ENCODE results near the gene ACTN1.

The ACTN1 gene

DNA sequence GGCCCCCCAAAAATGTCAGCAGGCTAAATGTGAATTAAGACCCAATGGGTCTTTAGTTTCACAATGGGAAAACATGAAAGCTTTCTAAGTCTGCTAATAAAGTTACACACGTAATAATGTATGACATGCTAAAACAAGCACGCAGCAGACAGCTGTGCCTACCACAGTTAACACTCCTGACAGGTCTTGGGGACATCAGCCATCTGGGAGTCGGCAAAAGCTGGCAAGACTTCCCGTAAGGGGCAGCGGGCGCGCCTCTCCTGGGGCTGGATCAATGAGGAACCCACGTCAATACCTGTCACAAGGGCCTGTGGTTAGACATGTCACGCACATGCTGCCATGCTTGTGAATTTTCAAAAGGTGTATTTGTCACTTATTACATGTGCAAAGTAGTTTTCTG is 45.0 kb downstream of the ACTN1 start:
- TF ChIP-seq GATA2 (IDR thresholded peaks at IDR 0.05; ENCODE audit: low read depth, low read length) (no peak), GATA3 (IDR thresholded peaks at IDR 0.05; ENCODE audit: low read depth, low read length) (no peak)

DNA sequence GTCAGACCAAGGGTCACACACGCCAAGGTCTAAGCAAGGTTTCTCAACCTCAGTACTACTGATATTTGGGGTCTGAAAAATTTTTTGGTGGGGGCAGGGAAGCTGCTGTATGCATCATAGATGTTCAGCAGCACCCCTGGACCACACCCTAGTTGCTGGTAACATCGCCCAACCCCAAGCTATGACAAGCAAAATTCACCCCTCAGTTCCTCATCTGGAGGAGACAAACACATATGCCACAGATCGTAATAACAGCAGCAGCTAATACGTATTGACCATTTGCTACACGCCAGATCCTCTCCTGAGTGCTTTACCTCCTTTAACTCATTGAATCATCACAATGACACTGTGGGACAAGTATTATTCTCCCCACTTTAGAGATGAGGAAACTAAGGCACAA is 46.4 kb downstream of the ACTN1 start:
- no peak for TF ChIP-seq GATA3 (IDR thresholded peaks at IDR 0.05; ENCODE audit: low read depth, low read length)
- no peak for TF ChIP-seq GATA2 (IDR thresholded peaks at IDR 0.05; ENCODE audit: low read depth, low read length)

DNA sequence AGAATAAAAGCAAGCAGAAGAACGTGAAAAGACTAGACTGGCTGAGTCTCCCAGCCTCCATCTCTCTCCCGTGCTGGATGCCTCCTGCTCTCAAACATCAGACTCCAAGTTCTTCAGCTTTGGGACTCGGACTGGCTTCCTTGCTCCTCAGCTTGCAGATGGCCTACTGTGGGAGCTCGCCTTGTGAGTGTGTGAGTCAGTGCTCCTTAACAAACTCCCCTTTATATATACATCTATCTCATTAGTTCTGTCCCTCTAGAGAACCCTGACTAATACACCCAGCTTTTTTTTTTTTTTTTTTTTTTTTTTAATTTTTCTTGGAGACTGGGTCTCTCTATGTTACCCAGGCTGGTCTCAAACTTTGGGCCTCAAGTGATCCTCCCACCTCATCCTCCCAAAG is 46.9 kb downstream of the ACTN1 start:
- TF ChIP-seq GATA2 (IDR thresholded peaks at IDR 0.05; ENCODE audit: low read depth, low read length): no peak
- no peak for TF ChIP-seq GATA3 (IDR thresholded peaks at IDR 0.05; ENCODE audit: low read depth, low read length)

DNA sequence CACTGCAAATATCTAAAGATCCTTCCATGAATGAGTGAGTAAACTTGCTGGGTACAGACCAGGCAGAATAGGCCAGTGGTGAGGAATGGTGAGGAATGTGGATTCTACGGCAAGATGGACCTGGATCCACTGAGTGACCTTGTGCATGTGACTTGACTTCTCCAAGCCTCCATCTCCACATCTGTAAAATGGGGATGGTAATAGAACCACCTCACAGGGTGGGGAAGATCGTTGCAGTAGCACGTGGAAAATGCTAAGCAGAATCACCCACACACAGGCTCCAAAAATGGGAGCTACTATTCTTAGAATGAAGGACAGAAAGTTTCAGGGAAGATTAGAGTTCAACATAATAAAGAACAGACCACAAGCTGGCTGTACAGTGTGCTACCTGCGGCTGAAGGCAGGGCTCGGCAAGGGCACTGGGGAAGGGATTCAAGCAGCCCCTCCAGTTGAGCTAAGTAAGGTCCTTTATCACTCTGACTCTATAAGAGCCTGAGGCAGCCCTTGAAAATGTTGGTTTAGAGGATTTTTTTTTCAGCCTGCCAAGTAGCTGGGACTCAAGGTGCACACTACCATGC is 47.5 kb downstream of the ACTN1 start:
- TF ChIP-seq GATA3 (IDR thresholded peaks at IDR 0.05; ENCODE audit: low read depth, low read length): no peak
- TF ChIP-seq GATA2 (IDR thresholded peaks at IDR 0.05; ENCODE audit: low read depth, low read length): no peak

DNA sequence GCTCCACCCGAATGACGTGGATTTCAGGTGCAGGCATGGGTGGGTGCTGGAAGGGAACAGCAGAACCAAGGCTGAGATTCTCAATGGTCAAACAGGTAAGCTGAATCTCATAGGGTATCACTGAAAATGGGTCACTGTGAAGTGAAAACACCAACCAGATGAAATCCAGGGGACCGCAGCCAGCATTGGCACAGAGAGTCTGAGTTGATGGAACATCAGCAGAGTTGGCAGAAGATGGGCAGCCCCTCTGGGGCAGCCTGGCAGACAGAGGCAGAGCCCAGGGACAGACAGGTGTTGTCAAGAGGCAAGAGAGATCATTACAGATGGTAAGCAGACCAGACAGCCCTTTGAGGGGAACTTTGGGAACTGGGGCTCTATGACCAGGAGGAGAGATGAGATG is 48.0 kb downstream of the ACTN1 start:
- no peak for TF ChIP-seq GATA3 (IDR thresholded peaks at IDR 0.05; ENCODE audit: low read depth, low read length)
- TF ChIP-seq GATA2 (IDR thresholded peaks at IDR 0.05; ENCODE audit: low read depth, low read length): no peak

DNA sequence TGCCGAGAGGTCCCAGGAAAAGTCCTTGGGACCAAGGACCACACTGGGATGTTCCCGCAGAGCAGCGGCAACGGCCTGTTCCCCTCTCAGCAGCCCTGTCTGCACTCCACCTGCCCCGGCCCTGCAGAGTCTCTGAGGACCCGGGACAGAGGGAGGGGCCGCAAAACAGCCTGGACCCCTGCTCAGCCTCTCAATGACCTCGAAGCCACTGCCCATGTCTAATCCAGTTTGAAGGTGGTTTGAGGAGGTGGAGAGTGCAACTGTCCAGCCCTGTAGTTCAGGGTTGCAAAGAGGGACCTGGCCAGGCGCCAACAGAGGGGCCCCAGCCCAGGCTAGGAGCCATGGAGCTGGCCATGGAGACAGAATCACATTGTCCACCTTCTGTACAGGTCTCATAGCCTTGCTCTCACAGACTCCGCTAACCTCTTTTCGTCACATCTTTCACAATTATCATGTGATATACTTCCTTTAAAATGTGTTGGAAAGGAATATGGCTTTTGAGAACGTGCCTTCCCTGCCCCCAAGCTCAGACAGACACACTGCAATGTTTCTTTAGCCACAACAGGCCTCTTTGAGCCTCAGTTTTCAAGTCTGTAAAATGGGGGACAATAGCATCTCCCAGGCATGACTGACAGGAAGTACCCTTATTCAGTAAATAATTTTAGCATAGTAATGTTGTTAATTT is 49.3 kb downstream of the ACTN1 start:
- TF ChIP-seq GATA3 (IDR thresholded peaks at IDR 0.05; ENCODE audit: low read depth, low read length) (no peak), GATA2 (IDR thresholded peaks at IDR 0.05; ENCODE audit: low read depth, low read length) (no peak)

DNA sequence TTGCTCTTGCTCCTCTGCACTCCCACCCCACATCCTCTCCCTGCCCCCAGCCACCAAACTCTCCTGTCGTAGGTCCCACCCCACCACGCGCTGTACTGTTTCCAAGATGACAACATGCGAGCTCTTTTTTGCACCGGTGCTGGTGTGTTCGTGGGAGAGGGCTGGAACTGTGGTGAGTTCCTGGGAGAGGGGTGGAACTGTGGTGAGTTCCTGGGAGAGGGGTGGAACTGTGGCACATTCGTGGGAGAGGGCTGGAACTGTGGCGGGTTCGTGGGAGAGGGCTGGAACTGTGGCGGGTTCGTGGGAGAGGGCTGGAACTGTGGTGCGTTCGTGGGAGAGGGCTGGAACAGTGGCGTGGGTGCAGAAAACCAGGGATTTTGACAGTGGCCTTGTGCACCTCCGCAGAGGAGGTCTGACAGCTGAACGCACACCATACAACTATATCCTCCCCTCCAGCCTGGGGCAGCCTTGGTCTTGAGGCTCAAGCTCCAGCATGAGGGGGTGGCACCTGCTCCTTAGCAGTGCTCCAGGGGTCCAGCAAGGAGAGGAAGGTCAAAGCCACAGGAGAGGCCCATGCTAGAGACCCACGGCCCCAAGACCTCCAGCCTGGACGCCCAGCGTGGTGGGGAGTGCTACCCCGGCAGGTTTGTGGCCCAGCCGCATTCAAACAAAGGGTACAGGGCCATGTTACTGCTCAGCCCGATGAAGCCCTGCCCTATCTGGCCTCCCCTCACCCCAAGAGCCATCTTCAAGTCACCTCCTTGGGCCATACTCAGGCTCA is 50.1 kb downstream of the ACTN1 start:
- no peak for TF ChIP-seq GATA2 (IDR thresholded peaks at IDR 0.05; ENCODE audit: low read depth, low read length)
- no peak for TF ChIP-seq GATA3 (IDR thresholded peaks at IDR 0.05; ENCODE audit: low read depth, low read length)

DNA sequence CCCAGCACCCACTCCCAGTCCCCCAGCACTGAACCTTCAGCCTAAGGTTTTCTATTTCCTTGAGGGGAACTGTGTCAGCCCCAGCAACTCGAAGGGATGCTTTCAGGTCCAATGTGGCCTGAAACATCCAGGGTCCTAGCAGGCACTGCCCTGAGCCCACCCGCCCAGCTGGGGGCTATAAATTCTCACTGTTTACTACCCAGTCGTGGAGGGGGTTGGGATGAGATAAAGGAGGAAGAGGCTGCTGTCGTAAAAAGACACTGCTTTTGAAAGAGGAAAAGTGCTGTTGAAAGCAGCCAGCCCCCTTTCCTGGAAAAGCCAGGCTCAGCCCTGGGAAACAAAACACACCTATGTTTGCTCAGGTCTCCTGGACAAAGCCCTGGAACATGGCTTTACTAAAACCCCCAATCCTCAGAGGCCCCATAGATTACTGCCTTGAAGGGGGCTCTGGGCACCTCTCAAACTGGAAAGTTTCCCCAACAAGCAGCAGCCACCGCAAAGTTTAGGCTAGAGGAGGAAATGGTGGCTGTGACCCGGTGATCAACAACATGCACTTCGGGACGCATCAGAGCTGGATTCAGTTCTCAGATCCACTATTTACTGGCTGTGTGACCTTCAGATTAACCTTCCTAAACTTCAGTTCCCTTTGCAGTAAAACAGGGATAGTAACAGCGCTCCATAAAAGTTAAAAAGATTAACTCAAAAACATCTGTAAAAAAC is 51.0 kb downstream of the ACTN1 start:
- no peak for TF ChIP-seq GATA3 (IDR thresholded peaks at IDR 0.05; ENCODE audit: low read depth, low read length)
- no peak for TF ChIP-seq GATA2 (IDR thresholded peaks at IDR 0.05; ENCODE audit: low read depth, low read length)

DNA sequence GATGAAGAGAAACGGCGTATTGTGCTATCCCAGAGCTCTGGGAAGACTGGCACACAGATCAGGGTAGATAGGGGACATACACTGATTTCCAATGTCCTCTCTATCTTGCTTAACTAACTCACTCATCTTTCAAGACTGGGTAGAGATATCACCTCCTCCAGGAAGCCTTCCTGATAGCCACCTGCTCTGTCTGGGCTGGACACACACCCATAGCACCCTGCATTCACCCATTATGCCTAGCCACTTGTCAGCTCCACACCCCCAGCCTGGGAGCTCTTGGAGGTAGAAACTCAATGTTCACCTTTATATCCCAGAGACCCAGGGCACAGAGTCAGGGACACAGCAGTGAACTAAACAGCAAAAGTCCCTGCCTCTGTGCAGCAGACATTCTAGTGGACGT is 52.0 kb downstream of the ACTN1 start:
- TF ChIP-seq GATA2 (IDR thresholded peaks at IDR 0.05; ENCODE audit: low read depth, low read length) (no peak), GATA3 (IDR thresholded peaks at IDR 0.05; ENCODE audit: low read depth, low read length) (no peak)

DNA sequence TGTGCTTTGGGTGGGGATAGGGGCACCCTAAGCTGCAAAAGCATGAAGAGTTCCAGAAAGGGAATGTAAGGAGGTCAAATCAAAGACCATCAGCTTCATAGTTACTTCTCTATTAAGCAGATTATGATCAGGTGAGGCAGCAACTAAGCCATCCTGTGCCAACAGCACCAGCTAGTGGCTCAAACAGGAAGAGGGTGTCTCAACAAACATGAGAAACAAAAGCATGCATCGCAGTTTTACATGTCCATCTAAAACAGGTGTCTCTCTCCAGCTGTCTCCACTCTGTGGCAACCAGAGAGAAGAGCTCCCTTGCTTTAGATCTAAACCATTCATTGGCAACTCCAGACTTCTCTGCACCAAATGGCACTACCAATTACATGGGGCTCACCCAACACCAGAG is 52.9 kb downstream of the ACTN1 start:
- TF ChIP-seq GATA3 (IDR thresholded peaks at IDR 0.05; ENCODE audit: low read depth, low read length) (no peak), GATA2 (IDR thresholded peaks at IDR 0.05; ENCODE audit: low read depth, low read length) (no peak)

DNA sequence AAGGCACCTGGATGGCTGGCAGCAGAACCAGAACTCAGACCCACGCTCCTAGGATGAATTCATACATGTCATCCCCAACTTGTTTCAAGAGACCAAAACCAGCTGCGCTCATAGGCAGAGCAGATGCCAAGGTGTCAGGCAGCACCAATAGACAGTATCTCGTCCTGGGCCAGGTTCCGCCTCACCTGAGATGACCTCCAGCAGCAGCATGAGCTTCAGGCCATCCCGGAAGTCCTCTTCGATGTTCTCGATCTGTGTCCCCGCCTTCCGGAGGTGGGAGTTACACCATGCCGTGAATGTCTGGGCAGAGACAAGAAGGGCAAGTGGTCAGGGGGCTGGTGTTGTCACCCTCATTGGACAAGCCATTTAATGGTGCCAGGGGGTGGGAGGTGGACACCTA is 53.7 kb downstream of the ACTN1 start:
- TF ChIP-seq GATA2 (IDR thresholded peaks at IDR 0.05; ENCODE audit: low read depth, low read length): no peak
- TF ChIP-seq GATA3 (IDR thresholded peaks at IDR 0.05; ENCODE audit: low read depth, low read length): no peak

DNA sequence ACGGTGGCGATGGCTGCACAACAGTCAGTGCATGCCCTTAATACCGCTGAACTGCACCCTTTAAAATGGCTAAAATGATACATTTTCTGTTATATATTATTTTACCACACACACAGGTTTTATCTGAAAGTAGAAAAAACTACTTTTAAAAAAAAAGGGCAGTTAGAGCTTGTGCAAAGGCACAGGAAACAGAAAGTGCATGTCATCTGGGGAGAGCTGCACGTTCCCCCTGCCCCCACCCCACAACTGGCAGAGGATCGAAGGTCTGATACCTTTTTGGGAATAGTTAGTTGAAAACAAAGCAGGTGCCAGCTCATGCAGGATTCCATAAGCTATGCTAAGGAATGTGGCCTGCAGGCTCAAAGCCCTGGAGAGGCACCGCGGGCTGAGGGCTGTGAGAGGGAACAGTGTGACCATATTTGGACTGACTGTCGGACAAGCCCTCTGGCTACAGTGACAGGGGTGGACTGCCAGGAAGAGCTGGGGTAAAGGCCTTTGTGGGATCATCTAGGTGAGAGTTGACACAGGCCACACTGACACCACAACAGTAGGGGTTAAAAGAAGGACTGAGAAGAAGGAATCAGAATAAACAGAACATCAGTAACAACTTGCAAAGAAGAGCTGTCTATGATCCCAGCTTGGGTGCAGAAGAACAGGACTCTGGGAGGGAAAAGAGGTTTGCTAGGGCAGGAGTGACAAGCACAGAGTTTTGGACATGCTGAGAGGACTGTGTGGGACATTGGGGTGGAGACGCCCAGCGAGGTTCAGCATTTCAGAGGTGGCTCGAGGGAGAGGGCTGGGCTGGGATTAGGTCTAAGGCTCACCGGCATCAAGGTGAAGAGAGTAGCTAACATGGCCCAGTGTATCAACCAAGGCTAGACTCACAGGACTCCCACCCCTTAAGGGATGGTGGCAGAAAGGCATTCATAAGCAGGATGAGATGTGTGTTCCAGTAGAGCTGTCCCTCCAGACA is 54.6 kb downstream of the ACTN1 start:
- no peak for TF ChIP-seq GATA2 (IDR thresholded peaks at IDR 0.05; ENCODE audit: low read depth, low read length)
- no peak for TF ChIP-seq GATA3 (IDR thresholded peaks at IDR 0.05; ENCODE audit: low read depth, low read length)

DNA sequence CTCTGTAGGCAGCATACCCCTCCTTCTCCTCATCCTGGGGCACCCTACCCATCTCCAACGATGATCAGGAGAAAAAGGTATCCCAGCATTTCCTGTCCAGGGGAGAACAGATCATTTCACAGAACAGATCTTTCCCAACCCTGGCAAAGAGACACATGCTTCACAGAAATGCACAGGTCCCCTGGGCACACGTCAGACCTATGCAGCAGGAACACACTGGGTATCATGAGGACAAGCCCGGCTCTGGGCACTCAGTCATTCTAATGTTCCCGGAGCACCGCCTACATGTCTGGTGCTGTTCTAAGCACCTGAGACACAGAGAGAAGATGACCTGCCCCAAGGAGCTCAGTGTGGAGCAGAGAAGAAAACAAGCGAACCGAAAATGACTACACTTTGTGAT is 56.2 kb downstream of the ACTN1 start:
- TF ChIP-seq GATA2 (IDR thresholded peaks at IDR 0.05; ENCODE audit: low read depth, low read length) (no peak), GATA3 (IDR thresholded peaks at IDR 0.05; ENCODE audit: low read depth, low read length) (no peak)

All from SH-SY5Y (cell line).